HFF-Myc (cell line): Measurements from ENCODE around the gene WDR1.

Experiments used
- DNase-seq: peaks from one replicate; pipeline ENCODE4 v3.0.0-alpha.2; 2011; ENCODE audit warnings: low read depth; ENCODE audit errors: extremely low read depth
- H3K4me3 ChIP-seq: replicated peaks from 2 replicates; pipeline ENCODE4 v1.5.1; 2011; ENCODE audit warnings: low read depth, mild to moderate bottlenecking, control low read depth, low read length
- CTCF ChIP-seq: IDR thresholded peaks from 2 replicates; pipeline ENCODE4 v1.5.1; 2012; ENCODE audit warnings: mild to moderate bottlenecking, low read depth, low read length, control low read depth; ENCODE audit errors: missing control alignments

WDR1 gene

GRCh38 chr4:10054571-10055041, 62.0 kb downstream of the WDR1 start:
- H3K4me3 ChIP-seq = no peak overlapping the region
- TF ChIP-seq CTCF = no peak
- no peak for DNase-seq

GRCh38 chr4:10053635-10054453, 62.8 kb downstream of the WDR1 start:
- no peak for DNase-seq
- no peak overlapping the region for H3K4me3 ChIP-seq
- no peak for TF ChIP-seq CTCF

GRCh38 chr4:10051517-10052135, 65.0 kb downstream of the WDR1 start:
- no peak for TF ChIP-seq CTCF
- DNase-seq = no peak
- H3K4me3 ChIP-seq = no peak overlapping the region

- no peak for DNase-seq
- no peak overlapping the region for H3K4me3 ChIP-seq
- TF ChIP-seq CTCF = no peak
Measured at GRCh38 chr4:10050721-10051120, 65.9 kb downstream of the WDR1 start.

GRCh38 chr4:10050261-10050661, 66.3 kb downstream of the WDR1 start:
- no peak for TF ChIP-seq CTCF
- no peak for DNase-seq
- no peak overlapping the region for H3K4me3 ChIP-seq

GRCh38 chr4:10048941-10049697, 67.5 kb downstream of the WDR1 start:
- DNase-seq = no peak
- no peak for TF ChIP-seq CTCF
- H3K4me3 ChIP-seq = no peak overlapping the region
